Measurements from ENCODE around the gene OR5D18.

- TF ChIP-seq EP300 (IDR thresholded peaks at IDR 0.05; ENCODE audit: borderline replicate concordance in 1 of 2, control insufficient read depth in 1 of 2, low read depth in 2 of 2, low read length in 2 of 2) (no peak), CTCF (IDR thresholded peaks at IDR 0.05 in 2 of 3, conservative IDR thresholded peaks at IDR 0.05 in 1 of 3; ENCODE audit: control insufficient read depth in 2 of 3, extremely low read depth in 1 of 3, insufficient read depth in 1 of 3, low read depth in 3 of 3, low read length in 3 of 3) (no peak), REST (IDR thresholded peaks at IDR 0.05; ENCODE audit: low read depth, low read length) (no peak), SREBF1 (IDR thresholded peaks at IDR 0.05; ENCODE audit: low read length) (no peak), ESRRA (IDR thresholded peaks at IDR 0.05; ENCODE audit: low read length) (no peak)
These were observed 32.7 kb downstream of the OR5D18 start for GRCh38 chr11:55852141-55852540.
